ENCODE results near the gene ATOH7.

DNA sequence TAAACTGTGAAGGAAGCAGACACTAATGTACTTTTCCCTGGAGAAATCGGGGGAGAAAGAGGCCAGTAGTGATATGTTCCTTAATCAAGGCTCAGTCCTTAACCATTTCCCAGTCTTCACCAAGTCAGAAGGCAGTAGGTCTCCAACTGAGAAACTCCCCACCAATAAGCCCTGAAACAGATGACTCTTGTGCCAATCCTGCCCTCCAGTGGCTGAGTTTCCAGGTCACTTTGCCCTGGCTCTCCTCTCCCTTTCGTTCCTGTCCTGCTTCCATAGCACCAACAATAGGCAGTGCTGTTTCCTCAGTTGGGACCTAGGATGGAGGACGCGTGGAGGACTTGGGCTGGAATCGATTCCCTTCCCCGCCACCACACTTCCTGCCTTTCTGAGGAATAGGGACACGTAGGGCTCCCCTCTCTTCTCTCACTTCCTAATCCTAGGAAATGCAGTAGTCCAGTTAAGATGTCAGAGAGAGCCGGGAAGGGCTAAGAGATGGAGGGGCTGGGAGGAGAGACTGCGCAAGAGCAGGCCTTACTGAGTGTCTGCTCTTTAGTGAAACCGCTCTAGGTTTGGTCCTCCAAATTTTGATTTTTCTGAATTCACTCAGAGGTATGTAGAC lies 23.4 kb downstream of the ATOH7 start:
- TF ChIP-seq, protein P1, sequence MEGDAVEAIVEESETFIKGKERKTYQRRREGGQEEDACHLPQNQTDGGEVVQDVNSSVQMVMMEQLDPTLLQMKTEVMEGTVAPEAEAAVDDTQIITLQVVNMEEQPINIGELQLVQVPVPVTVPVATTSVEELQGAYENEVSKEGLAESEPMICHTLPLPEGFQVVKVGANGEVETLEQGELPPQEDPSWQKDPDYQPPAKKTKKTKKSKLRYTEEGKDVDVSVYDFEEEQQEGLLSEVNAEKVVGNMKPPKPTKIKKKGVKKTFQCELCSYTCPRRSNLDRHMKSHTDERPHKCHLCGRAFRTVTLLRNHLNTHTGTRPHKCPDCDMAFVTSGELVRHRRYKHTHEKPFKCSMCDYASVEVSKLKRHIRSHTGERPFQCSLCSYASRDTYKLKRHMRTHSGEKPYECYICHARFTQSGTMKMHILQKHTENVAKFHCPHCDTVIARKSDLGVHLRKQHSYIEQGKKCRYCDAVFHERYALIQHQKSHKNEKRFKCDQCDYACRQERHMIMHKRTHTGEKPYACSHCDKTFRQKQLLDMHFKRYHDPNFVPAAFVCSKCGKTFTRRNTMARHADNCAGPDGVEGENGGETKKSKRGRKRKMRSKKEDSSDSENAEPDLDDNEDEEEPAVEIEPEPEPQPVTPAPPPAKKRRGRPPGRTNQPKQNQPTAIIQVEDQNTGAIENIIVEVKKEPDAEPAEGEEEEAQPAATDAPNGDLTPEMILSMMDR (IDR thresholded peaks at IDR 0.05) = no peak
- TF ChIP-seq POLR2A (IDR thresholded peaks at IDR 0.05) = no peak
